KMS-11 (cell line): ENCODE data around the gene SMAD3.

Experiments used
- H2AFZ ChIP-seq: fragments of 200-600 bp; sonication (generic); 2 replicates; pipeline ENCODE4 v1.6.1; 2016; ENCODE audit warnings: antibody characterized with exemption, mixed run types, low read depth
- H3K27ac ChIP-seq: fragments of 200-600 bp; sonication (generic); 2 replicates; pipeline ENCODE4 v1.6.1; 2016; ENCODE audit warnings: mild to moderate bottlenecking, mixed run types
- H3K27me3 ChIP-seq: fragments of 200-600 bp; sonication (generic); 2 replicates; pipeline ENCODE4 v1.6.1; 2017; ENCODE audit warnings: mild to moderate bottlenecking, low read depth, mixed run types, moderate library complexity; ENCODE audit not compliant: insufficient read depth
- H3K36me3 ChIP-seq: fragments of 200-600 bp; sonication (generic); 2 replicates; pipeline ENCODE4 v1.6.1; 2017; ENCODE audit warnings: mild to moderate bottlenecking, mixed run types; ENCODE audit not compliant: insufficient read depth
- H3K4me1 ChIP-seq: fragments of 200-600 bp; sonication (generic); 2 replicates; pipeline ENCODE4 v1.6.1; 2016; ENCODE audit warnings: mild to moderate bottlenecking, low read depth, mixed run types; ENCODE audit not compliant: poor library complexity, severe bottlenecking
- H3K4me2 ChIP-seq: fragments of 200-600 bp; sonication (generic); 2 replicates; pipeline ENCODE4 v1.7.0; 2016; ENCODE audit warnings: mild to moderate bottlenecking, mixed run types
- H3K4me3 ChIP-seq: fragments of 200-600 bp; sonication (generic); IDR thresholded peaks from 2 replicates; pipeline ENCODE4 v1.6.1; 2017; ENCODE audit warnings: low read depth, low read length, mixed read lengths; ENCODE audit not compliant: insufficient read depth
- H3K79me2 ChIP-seq: fragments of 200-600 bp; sonication (generic); 2 replicates; pipeline ENCODE4 v1.6.1; 2016; ENCODE audit warnings: low read depth, mixed run types; ENCODE audit not compliant: insufficient read depth
- H3K9ac ChIP-seq: fragments of 200-600 bp; sonication (generic); 2 replicates; pipeline ENCODE4 v1.6.1; 2016; ENCODE audit warnings: mild to moderate bottlenecking, mixed run types
- H4K20me1 ChIP-seq: fragments of 200-600 bp; sonication (generic); 2 replicates; pipeline ENCODE4 v1.6.1; 2016; ENCODE audit warnings: mild to moderate bottlenecking, mixed run types; ENCODE audit not compliant: insufficient read depth
- TF ChIP-seq, protein P1 (sequence below): fragments of 200-600 bp; sonication (generic); conservative IDR thresholded peaks from 2 replicates; pipeline ENCODE4 v1.6.1; 2017; ENCODE audit warnings: low read depth, mild to moderate bottlenecking, antibody characterized with exemption, low read length, moderate library complexity, mixed read lengths

SMAD3 gene

DNA sequence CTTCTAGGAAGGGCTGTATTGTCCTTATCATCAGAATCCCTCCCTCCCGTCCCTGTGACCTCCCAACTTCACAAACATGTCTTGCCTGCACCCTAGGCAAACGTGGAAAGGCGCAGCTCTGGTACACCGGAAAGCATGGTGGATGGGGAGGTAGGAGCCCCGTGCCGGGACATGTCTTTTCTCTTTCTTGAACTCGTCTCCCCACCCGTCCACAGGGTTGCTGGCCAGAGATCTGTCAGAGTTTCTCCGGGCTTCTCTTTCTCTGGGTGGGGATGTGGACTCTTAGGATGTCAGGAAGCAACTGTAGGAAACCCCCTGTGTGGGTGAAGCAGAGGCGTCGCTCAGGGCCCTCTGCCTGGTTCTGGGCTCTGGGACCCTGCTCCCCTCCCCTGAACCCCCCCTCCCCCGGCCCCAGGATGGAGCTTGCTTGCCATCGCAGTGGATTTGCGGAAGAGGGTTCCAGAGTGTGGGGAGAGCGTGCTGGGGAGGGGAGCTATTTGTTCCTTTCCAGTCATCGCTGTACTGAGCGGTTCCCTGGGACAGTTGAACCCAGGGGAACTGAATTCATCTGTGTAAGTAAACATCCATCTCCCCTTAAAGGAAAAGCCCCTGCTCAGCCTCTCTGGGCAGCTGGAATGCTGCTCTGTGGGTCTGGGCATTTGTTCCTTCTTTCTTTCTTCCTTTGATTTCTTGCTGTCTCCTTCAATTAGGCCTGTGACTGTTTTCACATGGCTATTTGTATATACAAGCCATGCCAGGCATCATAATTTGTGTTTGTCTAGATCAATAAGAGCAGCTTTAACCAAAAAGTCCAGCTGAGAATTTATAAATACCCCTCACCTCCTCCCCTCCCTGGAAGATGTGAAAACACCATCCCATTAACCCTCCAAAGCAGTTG is 72.8 kb downstream of the SMAD3 start:
- Histone ChIP-seq H3K4me2 (peak overlapping the region; percentile 87; the same call in 1 of the 2 replicates), H4K20me1 (no peaks in the 10 kb centered on the region), H3K4me3 (no peak overlapping the region), H3K9ac (no peak overlapping the region; the same call in 1 of the 2 replicates), H3K27ac (peak overlapping the region; percentile 57; the same call in 1 of the 2 replicates), H3K4me1 (peaks cover 45% of the 10 kb centered on the region), H2AFZ (no peak overlapping the region), H3K79me2 (no peaks in the 10 kb centered on the region), H3K36me3 (no peaks in the 10 kb centered on the region), H3K27me3 (no peaks in the 10 kb centered on the region)
- TF ChIP-seq, protein P1, sequence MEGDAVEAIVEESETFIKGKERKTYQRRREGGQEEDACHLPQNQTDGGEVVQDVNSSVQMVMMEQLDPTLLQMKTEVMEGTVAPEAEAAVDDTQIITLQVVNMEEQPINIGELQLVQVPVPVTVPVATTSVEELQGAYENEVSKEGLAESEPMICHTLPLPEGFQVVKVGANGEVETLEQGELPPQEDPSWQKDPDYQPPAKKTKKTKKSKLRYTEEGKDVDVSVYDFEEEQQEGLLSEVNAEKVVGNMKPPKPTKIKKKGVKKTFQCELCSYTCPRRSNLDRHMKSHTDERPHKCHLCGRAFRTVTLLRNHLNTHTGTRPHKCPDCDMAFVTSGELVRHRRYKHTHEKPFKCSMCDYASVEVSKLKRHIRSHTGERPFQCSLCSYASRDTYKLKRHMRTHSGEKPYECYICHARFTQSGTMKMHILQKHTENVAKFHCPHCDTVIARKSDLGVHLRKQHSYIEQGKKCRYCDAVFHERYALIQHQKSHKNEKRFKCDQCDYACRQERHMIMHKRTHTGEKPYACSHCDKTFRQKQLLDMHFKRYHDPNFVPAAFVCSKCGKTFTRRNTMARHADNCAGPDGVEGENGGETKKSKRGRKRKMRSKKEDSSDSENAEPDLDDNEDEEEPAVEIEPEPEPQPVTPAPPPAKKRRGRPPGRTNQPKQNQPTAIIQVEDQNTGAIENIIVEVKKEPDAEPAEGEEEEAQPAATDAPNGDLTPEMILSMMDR = no peak

DNA sequence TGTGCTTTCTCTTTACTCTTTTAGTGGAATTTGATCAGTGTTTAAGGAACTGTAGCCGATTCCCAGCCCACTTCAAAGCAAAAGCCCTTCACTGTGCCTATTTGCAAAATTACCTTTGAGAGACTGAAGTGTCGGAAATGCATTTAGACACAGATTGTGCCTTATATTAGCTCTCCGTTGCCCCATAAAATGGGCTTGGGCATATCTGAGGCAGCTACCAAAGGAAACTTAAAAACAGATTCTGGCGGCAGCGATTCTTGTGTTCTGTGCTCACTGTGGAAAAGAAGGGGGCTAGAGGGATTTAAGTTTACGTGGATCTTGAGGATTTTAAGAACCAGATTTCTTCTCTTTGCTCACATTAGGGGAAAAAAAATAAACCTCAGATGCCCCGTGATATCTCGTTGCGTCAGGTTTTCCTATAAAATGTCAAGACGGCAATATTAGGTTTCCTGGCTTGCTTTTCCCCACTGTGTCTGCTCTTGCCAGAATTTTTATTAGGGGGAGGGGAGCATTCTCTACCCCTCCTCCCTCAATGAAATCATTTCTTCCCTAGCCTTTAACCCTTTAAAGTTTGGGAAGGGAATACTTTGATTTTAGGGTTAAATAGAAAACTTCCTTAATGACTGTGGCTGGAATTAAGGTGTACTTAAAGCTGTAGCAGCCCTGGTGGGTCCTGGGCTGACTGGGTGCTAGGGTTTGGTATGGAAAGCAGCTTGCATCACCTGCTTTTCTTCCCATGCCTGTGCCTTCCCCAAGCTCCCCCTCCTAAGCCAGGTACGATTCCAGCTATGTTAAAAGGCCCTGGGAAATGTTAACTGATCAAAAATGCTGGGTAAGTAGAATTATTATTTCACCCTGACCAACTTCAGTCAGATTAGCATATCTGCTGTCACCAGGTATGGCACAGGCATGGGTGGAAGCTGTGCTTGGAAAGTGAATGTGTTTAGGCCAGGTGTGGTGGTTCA is 73.8 kb downstream of the SMAD3 start:
- no peaks in the 10 kb centered on the region for H3K27me3 ChIP-seq
- H3K4me1 ChIP-seq = peaks cover 43% of the 10 kb centered on the region
- TF ChIP-seq, protein P1 = no peak
- no peak overlapping the region for H2AFZ ChIP-seq
- no peak overlapping the region for H3K27ac ChIP-seq
- 0 out of 2 replicates have a peak, but pooled peaks cover 2% of the 10 kb centered on the region for H3K79me2 ChIP-seq
- H3K36me3 ChIP-seq = no peaks in the 10 kb centered on the region
- H3K4me3 ChIP-seq = no peak overlapping the region
- no peak overlapping the region for H3K4me2 ChIP-seq
- H3K9ac ChIP-seq = no peak overlapping the region
- H4K20me1 ChIP-seq = no peaks in the 10 kb centered on the region

DNA sequence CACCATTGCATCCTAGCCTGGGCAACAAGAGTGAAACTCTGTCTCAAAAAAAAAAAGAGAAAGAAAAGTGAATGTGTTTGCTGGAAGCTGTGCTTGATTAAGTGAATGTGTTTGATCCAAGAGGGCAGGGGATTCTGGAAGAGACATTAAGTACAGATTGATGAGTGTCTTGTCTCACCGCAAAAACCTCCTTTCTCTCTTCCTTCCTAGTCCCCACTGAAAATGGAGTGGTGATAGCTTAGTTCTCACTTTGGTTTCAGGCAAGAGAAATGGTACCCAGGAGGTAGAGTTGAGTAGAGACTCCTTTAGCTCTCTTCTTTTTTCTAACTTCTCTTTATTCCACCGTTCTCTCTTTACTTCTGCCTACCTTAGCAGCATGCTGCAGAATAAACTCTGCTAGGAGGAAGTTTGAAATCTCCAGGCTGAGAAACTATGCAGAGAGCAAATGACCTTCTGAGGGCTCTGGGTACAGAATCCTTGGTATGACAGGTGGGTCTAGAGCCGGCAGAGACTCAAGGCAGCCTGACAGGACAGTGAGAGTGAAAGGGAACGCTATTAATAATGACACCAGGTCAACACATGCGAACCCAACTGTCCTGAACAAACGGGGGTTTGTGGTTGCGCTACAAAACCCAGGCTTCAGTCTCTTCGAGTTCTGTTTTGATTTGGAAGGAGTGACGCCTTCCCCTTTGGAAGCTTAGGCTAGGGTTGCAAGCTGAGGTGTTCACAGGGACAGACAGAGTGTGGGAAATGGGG is 74.9 kb downstream of the SMAD3 start:
- Histone ChIP-seq H3K36me3 (no peaks in the 10 kb centered on the region), H4K20me1 (no peaks in the 10 kb centered on the region), H3K4me2 (no peak overlapping the region), H3K79me2 (0 out of 2 replicates have a peak, but pooled peaks cover 4% of the 10 kb centered on the region), H3K9ac (no peak overlapping the region), H3K4me3 (no peak overlapping the region), H2AFZ (no peak overlapping the region), H3K27ac (no peak overlapping the region), H3K27me3 (no peaks in the 10 kb centered on the region), H3K4me1 (peaks cover 43% of the 10 kb centered on the region)
- TF ChIP-seq, protein P1 = no peak
